ENCODE measurements around the gene ZNF664.

DNA sequence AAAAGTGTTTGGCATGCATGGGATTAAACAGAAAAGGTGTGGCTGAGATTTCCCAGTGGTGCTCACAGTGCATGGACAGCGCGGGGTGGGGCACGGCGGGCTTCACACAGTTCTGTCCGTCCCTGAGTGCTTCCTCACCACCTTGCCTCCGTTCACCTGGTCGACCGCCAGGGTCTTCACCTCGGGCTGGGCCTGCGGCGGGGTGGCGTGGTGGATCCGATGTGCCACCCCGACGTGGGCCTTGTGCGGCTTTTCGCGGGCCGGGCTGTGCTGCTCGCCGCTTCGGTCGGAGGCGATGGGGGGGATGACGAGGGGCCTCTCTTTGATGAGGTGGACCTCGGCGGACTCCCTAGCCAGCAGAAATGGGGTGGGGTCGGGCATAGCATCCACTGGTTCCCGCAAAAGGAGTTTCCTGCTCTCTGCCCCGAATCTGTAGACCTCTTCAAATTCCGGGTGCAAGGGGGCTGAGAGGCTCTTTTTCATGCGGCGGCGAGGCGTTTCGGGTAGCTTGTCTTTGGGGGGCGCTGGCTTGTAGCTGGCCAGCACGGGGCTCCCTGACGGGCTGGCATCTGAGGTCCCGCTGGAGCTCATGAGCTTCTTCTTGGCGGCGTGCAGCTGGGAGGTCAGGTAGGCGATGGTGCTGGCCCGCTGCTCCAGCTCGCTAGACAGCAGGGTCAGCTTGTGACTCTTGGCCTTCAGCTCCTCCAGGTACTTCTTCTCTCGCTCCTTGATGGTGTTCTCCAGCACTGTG, 35.9 kb upstream of the ZNF664 start:
- TF ChIP-seq, protein P1, sequence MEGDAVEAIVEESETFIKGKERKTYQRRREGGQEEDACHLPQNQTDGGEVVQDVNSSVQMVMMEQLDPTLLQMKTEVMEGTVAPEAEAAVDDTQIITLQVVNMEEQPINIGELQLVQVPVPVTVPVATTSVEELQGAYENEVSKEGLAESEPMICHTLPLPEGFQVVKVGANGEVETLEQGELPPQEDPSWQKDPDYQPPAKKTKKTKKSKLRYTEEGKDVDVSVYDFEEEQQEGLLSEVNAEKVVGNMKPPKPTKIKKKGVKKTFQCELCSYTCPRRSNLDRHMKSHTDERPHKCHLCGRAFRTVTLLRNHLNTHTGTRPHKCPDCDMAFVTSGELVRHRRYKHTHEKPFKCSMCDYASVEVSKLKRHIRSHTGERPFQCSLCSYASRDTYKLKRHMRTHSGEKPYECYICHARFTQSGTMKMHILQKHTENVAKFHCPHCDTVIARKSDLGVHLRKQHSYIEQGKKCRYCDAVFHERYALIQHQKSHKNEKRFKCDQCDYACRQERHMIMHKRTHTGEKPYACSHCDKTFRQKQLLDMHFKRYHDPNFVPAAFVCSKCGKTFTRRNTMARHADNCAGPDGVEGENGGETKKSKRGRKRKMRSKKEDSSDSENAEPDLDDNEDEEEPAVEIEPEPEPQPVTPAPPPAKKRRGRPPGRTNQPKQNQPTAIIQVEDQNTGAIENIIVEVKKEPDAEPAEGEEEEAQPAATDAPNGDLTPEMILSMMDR (IDR thresholded peaks at IDR 0.05; ENCODE audit: low read depth, low read length, poor library complexity, severe bottlenecking): no peak
- no peak for TF ChIP-seq EZH2phosphoT487 (IDR thresholded peaks at IDR 0.05; ENCODE audit: borderline replicate concordance, low read length)

Measured in DOHH2 (cell line).